HG03342 (cell line): ENCODE data around the gene DDX39A.
"Not testable (repeated sequence)": the region's sequence is repeated elsewhere in the genome, so short reads cannot be mapped to it uniquely, and the experiment has no call there.

ENCODE experiments used
- ATAC-seq: cut with Tn5 transposase; IDR thresholded peaks from one replicate; pipeline ENCODE4 v1.9.1; 2021; ENCODE audit warnings: mild to moderate bottlenecking, moderate library complexity; ENCODE audit not compliant: unreplicated experiment

DDX39A gene

DNA sequence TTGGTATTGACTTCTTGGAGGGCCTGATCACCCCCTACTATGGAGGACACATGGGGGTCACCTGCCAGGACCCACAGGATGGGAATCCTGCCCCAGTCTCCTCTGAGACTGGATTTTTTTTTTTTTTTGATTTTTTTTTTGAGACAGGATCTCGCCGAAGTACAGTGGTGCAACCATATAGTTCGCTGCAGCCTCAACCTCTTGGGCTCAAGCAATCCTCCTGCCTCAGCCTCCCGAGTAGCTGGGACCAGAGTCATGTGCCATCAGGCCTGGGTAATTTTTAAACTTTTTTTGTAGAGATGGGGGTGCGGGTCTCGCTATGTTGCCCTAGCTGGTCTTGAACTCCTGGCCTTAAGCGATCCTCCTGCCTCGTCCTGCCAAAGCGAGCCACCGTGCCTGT lies 52.1 kb downstream of the DDX39A start:
- no peak for ATAC-seq

DNA sequence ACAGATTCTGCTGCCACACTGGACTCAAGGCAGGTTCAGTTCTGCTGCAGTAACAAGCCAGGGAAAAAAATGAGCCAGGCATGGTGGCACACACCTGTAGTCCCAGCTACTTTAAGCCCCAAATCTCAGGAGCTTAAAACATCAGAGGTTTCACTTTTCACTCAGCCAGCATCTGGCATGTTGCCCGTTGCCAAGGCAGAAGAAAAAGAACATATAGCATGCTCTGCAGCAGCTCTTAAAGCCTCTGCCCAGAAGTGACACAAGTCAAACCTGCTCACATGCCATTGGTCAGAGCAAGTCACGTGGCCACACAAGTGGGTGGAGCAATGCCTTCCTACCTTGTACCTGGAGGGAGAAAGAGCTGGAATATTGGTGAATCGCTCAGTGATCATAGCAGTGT lies 52.6 kb downstream of the DDX39A start:
- no peak for ATAC-seq

DNA sequence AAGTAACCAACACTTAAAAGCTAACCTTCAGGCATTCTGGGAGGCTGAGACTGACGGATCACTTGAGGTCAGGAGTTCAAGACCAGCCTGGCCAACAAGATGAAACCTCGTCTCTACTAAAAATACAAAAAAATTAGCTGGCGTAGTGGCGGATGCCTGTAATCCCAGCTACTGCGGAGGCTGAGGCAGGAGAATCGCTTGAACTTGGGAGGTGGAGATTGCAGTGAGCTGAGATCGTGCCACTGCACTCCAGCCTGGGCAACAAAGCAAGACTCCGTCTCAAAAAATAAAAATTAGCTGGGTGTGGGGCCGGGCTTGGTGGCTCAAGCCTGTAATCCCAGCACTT lies 55.1 kb downstream of the DDX39A start:
- ATAC-seq: not testable (repeated sequence)

DNA sequence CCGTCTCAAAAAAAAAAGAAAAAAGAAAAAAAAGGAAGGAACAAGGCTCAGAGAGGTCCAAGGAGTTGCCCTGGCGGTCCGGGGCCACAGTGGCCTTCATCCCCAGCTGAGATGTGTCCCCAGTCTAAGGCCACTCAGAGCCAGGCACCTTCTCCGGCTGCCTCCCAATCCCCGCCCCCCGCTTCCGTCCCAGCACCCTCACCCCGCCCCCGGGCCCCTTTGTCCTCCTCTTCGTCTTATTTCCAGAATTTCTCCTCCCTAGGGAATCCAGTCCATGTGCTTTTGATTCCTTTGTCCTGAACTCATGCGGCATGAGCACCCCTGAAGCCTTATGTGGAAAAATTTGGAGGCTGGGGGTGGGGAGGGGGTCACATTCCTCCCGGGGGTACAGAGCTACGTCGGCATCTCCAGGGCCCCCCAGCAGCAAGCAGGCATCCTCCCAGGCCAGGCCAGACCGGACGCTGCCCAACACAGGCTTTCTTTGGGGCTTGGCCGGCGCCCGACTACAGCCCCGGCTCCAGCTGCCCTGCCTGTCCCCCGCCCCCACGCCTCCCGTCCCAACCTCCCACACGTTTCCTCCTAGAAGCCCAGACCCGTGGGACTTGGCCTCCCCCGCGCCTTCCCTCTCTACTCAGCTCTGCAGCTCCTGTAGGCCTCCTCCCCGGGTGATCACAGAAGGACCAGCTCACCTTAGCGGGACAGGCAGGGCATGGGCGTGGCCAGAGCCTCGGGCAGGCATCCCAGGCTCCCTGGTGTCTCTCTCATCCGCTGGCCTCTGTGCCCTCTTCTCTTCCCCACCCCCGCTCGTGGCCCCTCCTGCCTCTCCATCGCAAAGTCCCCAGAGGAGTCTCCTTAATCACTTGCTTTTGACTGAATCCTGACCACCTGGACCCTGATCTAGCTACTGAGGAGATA lies 55.7 kb downstream of the DDX39A start:
- no peak for ATAC-seq

DNA sequence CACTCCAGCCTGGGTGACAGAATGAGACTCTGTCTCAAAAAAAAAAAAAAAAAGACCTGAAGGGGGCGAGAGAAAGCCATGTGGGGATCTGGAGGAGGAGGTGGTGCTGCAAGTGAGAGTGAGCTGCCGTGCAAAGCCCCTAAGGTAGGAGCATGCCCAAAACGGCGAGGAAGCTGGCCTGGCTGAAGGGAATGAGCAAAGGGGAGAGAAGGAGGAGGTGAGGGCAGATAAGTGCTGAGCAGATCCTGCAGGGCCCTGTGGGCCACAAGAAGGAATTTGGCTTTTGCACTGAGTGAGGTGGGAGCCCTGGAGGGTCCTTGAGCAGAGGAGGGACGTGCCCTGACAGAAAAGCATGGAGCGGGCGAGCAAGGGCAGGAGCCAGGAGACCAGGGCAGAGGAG lies 57.3 kb downstream of the DDX39A start:
- ATAC-seq: no peak
